B cell (primary cell): Measurements from ENCODE around the gene DIS3.

ENCODE experiments used
- CTCF ChIP-seq: fragments of 200-600 bp; IDR thresholded peaks from one replicate; pipeline ENCODE4 v1.8.0; 2022; ENCODE audit warnings: antibody characterized with exemption, mild to moderate bottlenecking
- EZH2 ChIP-seq: IDR thresholded peaks from 2 replicates; pipeline ENCODE4 v1.6.1; 2012; ENCODE audit warnings: borderline replicate concordance, low read depth, mild to moderate bottlenecking, moderate library complexity, low read length; ENCODE audit not compliant: insufficient read depth, poor library complexity, severe bottlenecking

GRCh38 chr13:72781451-72782439, at the start of gene DIS3, which contains the start of gene PIBF1:
- TF ChIP-seq CTCF (peak; percentile 13), EZH2 (no peak)
